Central memory CD8-positive, alpha-beta T cell (primary cell): Measurements from ENCODE around the gene SLC4A9.

ENCODE experiments used
- ATAC-seq: fragments of 150-1000 bp; cut with Tn5 transposase; replicated peaks from 2 replicates; pipeline ENCODE4 v1.10.0; 2022; ENCODE audit warnings: mild to moderate bottlenecking, moderate FRiP score, moderate number of reproducible peaks; ENCODE audit not compliant: poor library complexity, severe bottlenecking; ENCODE audit errors: extremely low read depth
- DNase-seq, 2 donors: peaks; one replicate each; pipeline ENCODE4 v3.0.0; 2021; ENCODE audit warnings: low spot score in 2 of 2
- H3K27ac Mint-ChIP-seq: one replicate; pipeline ENCODE4 v1.8.0; 2022; ENCODE audit warnings: low read depth, mild to moderate bottlenecking, moderate library complexity, mixed read lengths
- H3K27me3 Mint-ChIP-seq: one replicate; pipeline ENCODE4 v1.8.0; 2022; ENCODE audit warnings: mixed read lengths
- H3K36me3 Mint-ChIP-seq: one replicate; pipeline ENCODE4 v1.8.0; 2022; ENCODE audit warnings: mild to moderate bottlenecking, moderate library complexity, mixed read lengths; ENCODE audit not compliant: insufficient read depth
- H3K4me1 Mint-ChIP-seq: one replicate; pipeline ENCODE4 v1.8.0; 2022; ENCODE audit warnings: mixed read lengths
- H3K4me3 Mint-ChIP-seq: one replicate; pipeline ENCODE4 v1.8.0; 2022; ENCODE audit warnings: mild to moderate bottlenecking, moderate library complexity, mixed read lengths
- H3K9me3 Mint-ChIP-seq: one replicate; pipeline ENCODE4 v1.8.0; 2022; ENCODE audit warnings: mixed read lengths

Gene SLC4A9

GRCh38 chr5:140366589-140367255, 6.7 kb downstream of the SLC4A9 start:
- no peak overlapping the region for H3K4me3 Mint-ChIP-seq
- no peaks in the 10 kb centered on the region for H3K27me3 Mint-ChIP-seq
- no peak overlapping the region for H3K27ac Mint-ChIP-seq
- DNase-seq (no peak), ATAC-seq (no peak)
- H3K36me3 Mint-ChIP-seq, result no peaks in the 10 kb centered on the region
- H3K4me1 Mint-ChIP-seq, result peaks cover 6% of the 10 kb centered on the region
- no peaks in the 10 kb centered on the region for H3K9me3 Mint-ChIP-seq

GRCh38 chr5:140367256-140368013, 7.4 kb downstream of the SLC4A9 start:
- Mint-ChIP-seq H3K4me3 (no peak overlapping the region), H3K27ac (no peak overlapping the region), H3K36me3 (no peaks in the 10 kb centered on the region), H3K27me3 (no peaks in the 10 kb centered on the region), H3K9me3 (no peaks in the 10 kb centered on the region), H3K4me1 (peaks cover 6% of the 10 kb centered on the region)
- DNase-seq (no peak), ATAC-seq (no peak)

- Mint-ChIP-seq H3K4me3 (no peak overlapping the region), H3K4me1 (no peaks in the 10 kb centered on the region), H3K27me3 (no peaks in the 10 kb centered on the region), H3K36me3 (no peaks in the 10 kb centered on the region), H3K9me3 (no peaks in the 10 kb centered on the region), H3K27ac (no peak overlapping the region)
- no peak for ATAC-seq
- no peak for DNase-seq
Measured at GRCh38 chr5:140371356-140372151, 11.6 kb downstream of the SLC4A9 start.

- Mint-ChIP-seq H3K27me3 (no peaks in the 10 kb centered on the region), H3K4me3 (no peak overlapping the region), H3K27ac (no peak overlapping the region), H3K9me3 (no peaks in the 10 kb centered on the region), H3K36me3 (no peaks in the 10 kb centered on the region), H3K4me1 (no peaks in the 10 kb centered on the region)
- no peak for ATAC-seq
- no peak for DNase-seq
Measured at GRCh38 chr5:140372971-140373487, 13.0 kb downstream of the SLC4A9 start.

GRCh38 chr5:140381351-140381750, 21.4 kb downstream of the SLC4A9 start:
- DNase-seq (no peak), ATAC-seq (no peak)
- H3K9me3 Mint-ChIP-seq, result no peaks in the 10 kb centered on the region
- H3K4me3 Mint-ChIP-seq, result no peak overlapping the region
- no peaks in the 10 kb centered on the region for H3K4me1 Mint-ChIP-seq
- H3K36me3 Mint-ChIP-seq, result peaks cover 1% of the 10 kb centered on the region
- no peak overlapping the region for H3K27ac Mint-ChIP-seq
- no peaks in the 10 kb centered on the region for H3K27me3 Mint-ChIP-seq

GRCh38 chr5:140381972-140382371, 22.0 kb downstream of the SLC4A9 start:
- no peaks in the 10 kb centered on the region for H3K27me3 Mint-ChIP-seq
- DNase-seq, result no peak
- H3K9me3 Mint-ChIP-seq, result no peaks in the 10 kb centered on the region
- H3K4me3 Mint-ChIP-seq, result no peak overlapping the region
- no peak overlapping the region for H3K27ac Mint-ChIP-seq
- ATAC-seq, result no peak
- no peaks in the 10 kb centered on the region for H3K4me1 Mint-ChIP-seq
- peaks cover 1% of the 10 kb centered on the region for H3K36me3 Mint-ChIP-seq

GRCh38 chr5:140382866-140383265, 22.9 kb downstream of the SLC4A9 start:
- no peaks in the 10 kb centered on the region for H3K4me1 Mint-ChIP-seq
- DNase-seq (no peak), ATAC-seq (no peak)
- no peak overlapping the region for H3K27ac Mint-ChIP-seq
- no peak overlapping the region for H3K4me3 Mint-ChIP-seq
- H3K27me3 Mint-ChIP-seq, result no peaks in the 10 kb centered on the region
- H3K9me3 Mint-ChIP-seq, result no peaks in the 10 kb centered on the region
- H3K36me3 Mint-ChIP-seq, result peaks cover 1% of the 10 kb centered on the region

GRCh38 chr5:140383300-140383699, 23.3 kb downstream of the SLC4A9 start:
- Mint-ChIP-seq H3K36me3 (peaks cover 1% of the 10 kb centered on the region), H3K27me3 (no peaks in the 10 kb centered on the region), H3K4me1 (no peaks in the 10 kb centered on the region), H3K9me3 (no peaks in the 10 kb centered on the region), H3K27ac (no peak overlapping the region), H3K4me3 (no peak overlapping the region)
- ATAC-seq (no peak), DNase-seq (no peak)

GRCh38 chr5:140388052-140388451, 28.1 kb downstream of the SLC4A9 start:
- DNase-seq (no peak), ATAC-seq (no peak)
- H3K27me3 Mint-ChIP-seq, result no peaks in the 10 kb centered on the region
- H3K36me3 Mint-ChIP-seq, result peaks cover 1% of the 10 kb centered on the region
- H3K4me1 Mint-ChIP-seq, result no peaks in the 10 kb centered on the region
- no peak overlapping the region for H3K27ac Mint-ChIP-seq
- H3K4me3 Mint-ChIP-seq, result no peak overlapping the region
- H3K9me3 Mint-ChIP-seq, result no peaks in the 10 kb centered on the region

- no peaks in the 10 kb centered on the region for H3K9me3 Mint-ChIP-seq
- ATAC-seq (no peak), DNase-seq (no peak)
- H3K27ac Mint-ChIP-seq, result no peak overlapping the region
- no peak overlapping the region for H3K4me3 Mint-ChIP-seq
- H3K4me1 Mint-ChIP-seq, result no peaks in the 10 kb centered on the region
- no peaks in the 10 kb centered on the region for H3K27me3 Mint-ChIP-seq
- no peaks in the 10 kb centered on the region for H3K36me3 Mint-ChIP-seq
Measured at GRCh38 chr5:140391312-140391711, 31.3 kb downstream of the SLC4A9 start.

GRCh38 chr5:140391732-140392131, 31.7 kb downstream of the SLC4A9 start:
- Mint-ChIP-seq H3K27me3 (no peaks in the 10 kb centered on the region), H3K27ac (no peak overlapping the region), H3K36me3 (no peaks in the 10 kb centered on the region), H3K4me1 (no peaks in the 10 kb centered on the region), H3K9me3 (no peaks in the 10 kb centered on the region), H3K4me3 (no peak overlapping the region)
- no peak for ATAC-seq
- no peak for DNase-seq

GRCh38 chr5:140393738-140394137, 33.7 kb downstream of the SLC4A9 start:
- H3K27ac Mint-ChIP-seq, result no peak overlapping the region
- H3K27me3 Mint-ChIP-seq, result no peaks in the 10 kb centered on the region
- no peak overlapping the region for H3K4me3 Mint-ChIP-seq
- no peaks in the 10 kb centered on the region for H3K4me1 Mint-ChIP-seq
- H3K36me3 Mint-ChIP-seq, result no peaks in the 10 kb centered on the region
- DNase-seq, result no peak
- no peaks in the 10 kb centered on the region for H3K9me3 Mint-ChIP-seq
- no peak for ATAC-seq
